B cell (primary cell): ENCODE measurements around the gene CCDC86.

Source experiments
- EZH2 ChIP-seq: IDR thresholded peaks from 2 replicates; pipeline ENCODE4 v1.6.1; 2012; ENCODE audit warnings: borderline replicate concordance, low read depth, mild to moderate bottlenecking, moderate library complexity, low read length; ENCODE audit not compliant: insufficient read depth, poor library complexity, severe bottlenecking
- TF ChIP-seq, protein P1 (sequence below): fragments of 200-600 bp; IDR thresholded peaks from one replicate; pipeline ENCODE4 v1.8.0; 2022; ENCODE audit warnings: antibody characterized with exemption, mild to moderate bottlenecking

DNA sequence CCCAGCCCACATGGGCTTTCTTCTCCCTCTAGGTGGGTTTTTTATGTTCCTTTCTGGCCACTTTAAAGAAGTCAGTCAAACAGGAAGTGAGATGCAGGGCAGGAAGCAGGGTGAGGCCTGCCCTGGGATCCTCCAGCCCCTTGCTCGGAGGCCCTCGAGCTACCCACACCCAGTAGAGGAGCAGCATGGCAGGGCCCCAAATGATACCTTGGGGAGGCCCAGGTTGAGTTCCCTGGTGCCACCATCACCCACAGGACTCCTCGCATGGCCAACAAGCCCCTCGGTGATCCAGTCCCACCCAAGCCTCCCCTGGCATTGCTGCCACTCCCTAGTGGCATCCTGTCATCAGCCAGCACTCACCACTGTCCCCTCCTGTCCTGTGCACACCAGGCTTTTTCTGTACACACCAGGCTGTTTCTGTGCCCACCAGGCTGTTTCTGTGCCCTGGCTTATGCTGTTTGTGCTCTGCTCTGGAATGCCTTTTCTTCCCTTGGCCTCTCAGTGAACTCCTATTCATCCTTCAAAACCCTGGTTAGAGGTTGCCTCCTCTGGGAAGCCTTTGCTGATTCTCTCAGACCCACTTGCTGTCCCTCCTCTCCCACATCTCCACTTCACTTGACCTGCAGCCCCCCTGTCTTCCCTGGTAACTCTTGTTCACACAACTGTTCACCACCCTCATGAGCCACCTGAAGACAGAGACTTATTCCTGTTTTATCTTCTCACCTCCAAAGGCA, 17.0 kb downstream of the CCDC86 start:
- TF ChIP-seq, protein P1, sequence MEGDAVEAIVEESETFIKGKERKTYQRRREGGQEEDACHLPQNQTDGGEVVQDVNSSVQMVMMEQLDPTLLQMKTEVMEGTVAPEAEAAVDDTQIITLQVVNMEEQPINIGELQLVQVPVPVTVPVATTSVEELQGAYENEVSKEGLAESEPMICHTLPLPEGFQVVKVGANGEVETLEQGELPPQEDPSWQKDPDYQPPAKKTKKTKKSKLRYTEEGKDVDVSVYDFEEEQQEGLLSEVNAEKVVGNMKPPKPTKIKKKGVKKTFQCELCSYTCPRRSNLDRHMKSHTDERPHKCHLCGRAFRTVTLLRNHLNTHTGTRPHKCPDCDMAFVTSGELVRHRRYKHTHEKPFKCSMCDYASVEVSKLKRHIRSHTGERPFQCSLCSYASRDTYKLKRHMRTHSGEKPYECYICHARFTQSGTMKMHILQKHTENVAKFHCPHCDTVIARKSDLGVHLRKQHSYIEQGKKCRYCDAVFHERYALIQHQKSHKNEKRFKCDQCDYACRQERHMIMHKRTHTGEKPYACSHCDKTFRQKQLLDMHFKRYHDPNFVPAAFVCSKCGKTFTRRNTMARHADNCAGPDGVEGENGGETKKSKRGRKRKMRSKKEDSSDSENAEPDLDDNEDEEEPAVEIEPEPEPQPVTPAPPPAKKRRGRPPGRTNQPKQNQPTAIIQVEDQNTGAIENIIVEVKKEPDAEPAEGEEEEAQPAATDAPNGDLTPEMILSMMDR = no peak
- TF ChIP-seq EZH2 = no peak
